Panc1 (cell line): ENCODE data around the gene HTR3E.

Experiments
- CTCF ChIP-seq: fragments of 450-650 bp; IDR thresholded peaks from 2 replicates; pipeline ENCODE4 v1.5.1; 2017; ENCODE audit warnings: mild to moderate bottlenecking
- POLR2AphosphoS5 ChIP-seq: IDR thresholded peaks from 2 replicates; pipeline ENCODE4 v1.6.1; 2012; ENCODE audit warnings: mild to moderate bottlenecking, low read depth, low read length, moderate library complexity
- SIN3A ChIP-seq: IDR thresholded peaks from 2 replicates; pipeline ENCODE4 v1.6.1; 2012; ENCODE audit warnings: low read depth, mild to moderate bottlenecking, low read length, moderate library complexity, borderline replicate concordance; ENCODE audit not compliant: insufficient read depth
- TCF7L2 ChIP-seq: IDR thresholded peaks from 2 replicates; pipeline ENCODE4 v1.6.1; 2011; ENCODE audit warnings: mild to moderate bottlenecking, low read depth, low read length, inconsistent platforms

DNA sequence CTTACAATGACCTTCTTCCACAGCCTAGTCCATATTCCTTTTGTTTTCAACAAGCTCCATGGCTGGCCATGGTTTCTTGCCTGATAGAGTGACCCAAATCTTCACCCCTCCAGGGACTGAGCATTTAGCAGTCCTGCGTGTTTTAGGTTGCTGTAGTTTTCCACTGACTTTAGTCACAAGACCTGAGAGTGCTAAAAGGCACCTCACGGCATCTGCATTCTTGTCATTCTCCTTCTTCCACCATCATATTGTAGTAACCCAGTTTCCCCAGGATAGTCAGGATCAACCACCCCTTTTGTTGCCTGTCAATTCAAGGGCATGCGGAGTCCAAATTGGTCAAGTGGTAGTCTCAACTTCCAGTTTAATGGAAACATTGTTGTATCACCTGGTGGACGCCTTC lies 23.2 kb upstream of the HTR3E start:
- TF ChIP-seq SIN3A (no peak), CTCF (no peak), TCF7L2 (no peak), POLR2AphosphoS5 (no peak)
